Endodermal cell (in vitro differentiated cells): Measurements from ENCODE around the gene MYOD1. TPM values are rescaled to one million over a fixed set of nuclear protein-coding genes. Genes with fewer than 3 reads are reported as not detected.

Source experiments
- DNase-seq: peaks from one replicate; pipeline ENCODE4 v3.0.0-alpha.2; 2017
- H3K27ac ChIP-seq: 2 replicates; pipeline ENCODE4 v1.5.1; 2013; ENCODE audit warnings: mild to moderate bottlenecking, low read depth, low read length, moderate library complexity
- H3K27me3 ChIP-seq: 2 replicates; pipeline ENCODE4 v1.6.1; 2013; ENCODE audit warnings: mild to moderate bottlenecking, low read length, moderate library complexity; ENCODE audit not compliant: insufficient read depth, control insufficient read depth, poor library complexity, severe bottlenecking
- H3K36me3 ChIP-seq: 2 replicates; pipeline ENCODE4 v1.7.0; 2013; ENCODE audit warnings: mild to moderate bottlenecking, low read length, moderate library complexity; ENCODE audit not compliant: control insufficient read depth, insufficient read depth
- H3K4me1 ChIP-seq: one replicate; pipeline ENCODE4 v1.7.0; 2013; ENCODE audit warnings: low read length; ENCODE audit not compliant: control insufficient read depth, insufficient read depth
- H3K4me3 ChIP-seq: 2 replicates; pipeline ENCODE4 v1.5.1; 2013; ENCODE audit warnings: mild to moderate bottlenecking, low read length, moderate library complexity
- H3K9ac ChIP-seq: 2 replicates; pipeline ENCODE4 v1.6.1; 2013; ENCODE audit warnings: mild to moderate bottlenecking, low read length, moderate library complexity; ENCODE audit not compliant: poor library complexity, severe bottlenecking; ENCODE audit errors: extremely low read depth
- H3K9me3 ChIP-seq: 2 replicates; pipeline ENCODE4 v1.6.1; 2013; ENCODE audit warnings: mild to moderate bottlenecking, low read length, moderate library complexity; ENCODE audit not compliant: control insufficient read depth
- H3K27ac Mint-ChIP-seq: 2 replicates; pipeline ENCODE4 v1.8.0; 2020; ENCODE audit warnings: mixed read lengths
- H3K27me3 Mint-ChIP-seq: 2 replicates; pipeline ENCODE4 v1.8.0; 2021; ENCODE audit warnings: mild to moderate bottlenecking, mixed read lengths; ENCODE audit not compliant: insufficient read depth
- H3K36me3 Mint-ChIP-seq: 2 replicates; pipeline ENCODE4 v1.8.0; 2020; ENCODE audit warnings: low read depth, mixed read lengths
- H3K4me1 Mint-ChIP-seq: 2 replicates; pipeline ENCODE4 v1.8.0; 2020; ENCODE audit warnings: mixed read lengths
- H3K4me3 Mint-ChIP-seq: 2 replicates; pipeline ENCODE4 v1.8.0; 2020; ENCODE audit warnings: mild to moderate bottlenecking, moderate library complexity, mixed read lengths
- H3K9me3 Mint-ChIP-seq: 2 replicates; pipeline ENCODE4 v1.8.0; 2020; ENCODE audit warnings: mild to moderate bottlenecking, mixed read lengths
- WGBS, 2 experiments: methylation state at CpG; one replicate each; pipeline versions ENCODE4 v1.1.5 to v1.1.7; 2013; ENCODE audit warnings: missing lambda C conversion rate in 2 of 2, mixed read lengths in 1 of 2; ENCODE audit not compliant: insufficient coverage in 1 of 2, insufficient read length in 1 of 2; 5-methylcytosine and 5-hydroxymethylcytosine counted together
- total RNA-seq, 2 donors: library from RNA; stranded (reverse); fragmentation: NEBNext Ultra II Directional in 1 of 2; extraction: Animal tissue kit (Norgen Biotek cat#: 25700) in 1 of 2; gene quantifications; 2 replicates in 1 of 2; 3 replicates in 1 of 2; pipeline ENCODE4 v1.2.1, GENCODE V29; 2021
- TF ChIP-seq, protein P1 (sequence below): fragments of 200-600 bp; sonication (generic); conservative IDR thresholded peaks from 2 replicates; pipeline ENCODE4 v1.5.0; 2021; ENCODE audit warnings: antibody characterized with exemption, mild to moderate bottlenecking

The MYOD1 gene
- total RNA-seq, 2 donors from 2014 or later: not detected

DNA sequence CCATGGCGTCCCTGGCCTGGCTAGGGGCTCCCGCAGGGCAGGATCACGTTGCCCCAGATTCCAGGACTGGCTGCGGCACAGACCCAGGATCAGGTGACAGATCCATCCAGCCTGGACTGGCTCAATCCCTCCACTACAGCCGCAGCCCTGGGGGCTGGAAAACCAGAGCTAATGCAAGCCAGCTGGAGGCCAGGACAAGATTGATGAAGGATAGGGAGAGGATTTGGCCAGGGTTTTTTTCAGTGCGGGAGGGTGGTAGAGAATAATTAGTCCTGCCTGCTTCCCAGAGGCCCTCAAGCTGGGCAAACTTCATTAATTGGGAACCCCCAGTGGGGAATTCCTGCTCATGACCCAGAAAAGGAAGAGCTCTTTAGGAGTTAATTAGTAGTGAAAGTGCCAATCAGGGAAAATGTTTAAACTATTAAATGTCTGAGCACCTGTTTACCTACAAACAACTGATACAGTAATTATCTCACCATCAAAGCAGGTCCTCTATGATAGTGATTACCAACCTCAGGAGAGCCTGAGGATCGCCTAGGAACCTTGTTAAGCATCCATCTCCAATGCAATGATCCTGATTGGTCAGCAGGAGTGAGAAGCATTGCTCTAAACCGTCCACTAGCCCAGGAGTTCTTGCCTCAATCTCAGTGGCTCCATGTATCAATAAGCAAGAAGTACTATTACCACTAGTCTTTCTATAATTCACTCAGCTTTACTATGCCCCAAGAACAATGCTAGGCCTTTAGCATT is 33.0 kb upstream of the MYOD1 start:
- Mint-ChIP-seq H3K4me1 (no peaks in the 10 kb centered on the region), H3K36me3 (no peaks in the 10 kb centered on the region), H3K27me3 (peaks cover 54% of the 10 kb centered on the region), H3K27ac (no peak overlapping the region), H3K9me3 (no peaks in the 10 kb centered on the region), H3K4me3 (no peak overlapping the region)
- 65 to 79% methylated on average over 6 to 8 of the region's 8 CpGs for WGBS, 2 experiments
- Histone ChIP-seq H3K27me3 (peaks cover 66% of the 10 kb centered on the region), H3K9ac (no peak overlapping the region), H3K27ac (no peak overlapping the region), H3K36me3 (no peaks in the 10 kb centered on the region), H3K9me3 (no peaks in the 10 kb centered on the region), H3K4me1 (no peaks in the 10 kb centered on the region), H3K4me3 (no peak overlapping the region)
- TF ChIP-seq, protein P1, sequence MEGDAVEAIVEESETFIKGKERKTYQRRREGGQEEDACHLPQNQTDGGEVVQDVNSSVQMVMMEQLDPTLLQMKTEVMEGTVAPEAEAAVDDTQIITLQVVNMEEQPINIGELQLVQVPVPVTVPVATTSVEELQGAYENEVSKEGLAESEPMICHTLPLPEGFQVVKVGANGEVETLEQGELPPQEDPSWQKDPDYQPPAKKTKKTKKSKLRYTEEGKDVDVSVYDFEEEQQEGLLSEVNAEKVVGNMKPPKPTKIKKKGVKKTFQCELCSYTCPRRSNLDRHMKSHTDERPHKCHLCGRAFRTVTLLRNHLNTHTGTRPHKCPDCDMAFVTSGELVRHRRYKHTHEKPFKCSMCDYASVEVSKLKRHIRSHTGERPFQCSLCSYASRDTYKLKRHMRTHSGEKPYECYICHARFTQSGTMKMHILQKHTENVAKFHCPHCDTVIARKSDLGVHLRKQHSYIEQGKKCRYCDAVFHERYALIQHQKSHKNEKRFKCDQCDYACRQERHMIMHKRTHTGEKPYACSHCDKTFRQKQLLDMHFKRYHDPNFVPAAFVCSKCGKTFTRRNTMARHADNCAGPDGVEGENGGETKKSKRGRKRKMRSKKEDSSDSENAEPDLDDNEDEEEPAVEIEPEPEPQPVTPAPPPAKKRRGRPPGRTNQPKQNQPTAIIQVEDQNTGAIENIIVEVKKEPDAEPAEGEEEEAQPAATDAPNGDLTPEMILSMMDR: no peak
- DNase-seq: no peak

DNA sequence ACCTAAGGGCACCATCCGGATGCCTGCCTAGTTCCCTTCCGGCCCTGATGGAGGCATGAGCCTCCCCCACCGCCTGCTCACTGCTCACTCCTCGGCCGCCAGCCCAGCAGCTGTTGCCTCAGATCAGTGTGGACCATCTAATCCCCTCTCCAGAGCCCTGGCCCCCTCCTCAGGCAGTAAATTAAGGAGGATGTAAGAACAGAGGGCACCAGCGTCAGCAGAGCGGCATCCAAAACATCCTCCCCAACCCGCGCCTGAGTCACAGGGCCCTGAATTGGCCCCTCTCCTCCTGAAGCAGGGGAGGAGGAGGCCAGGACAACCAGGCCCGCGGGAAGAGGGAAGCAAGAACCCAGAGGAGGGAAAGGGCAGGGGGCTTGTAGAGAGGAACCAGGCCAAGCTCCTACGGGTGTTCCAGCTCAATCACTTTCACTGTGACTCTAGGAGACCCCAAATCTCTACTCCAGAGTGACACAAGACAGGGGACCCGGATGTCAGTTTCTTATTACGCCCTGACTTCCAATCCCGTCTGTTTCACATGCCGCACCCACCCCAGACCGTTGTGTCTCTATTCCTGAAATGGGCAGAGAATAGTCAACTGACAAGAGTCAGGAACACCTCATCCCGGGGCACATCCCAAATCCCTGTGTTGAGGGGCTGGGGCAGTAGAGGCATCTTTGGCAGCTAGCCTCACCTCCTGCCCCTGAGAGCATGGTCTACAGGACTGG is 31.3 kb upstream of the MYOD1 start:
- no peaks in the 10 kb centered on the region for H3K4me1 ChIP-seq
- H3K9me3 ChIP-seq: no peaks in the 10 kb centered on the region
- no peak for DNase-seq
- no peak overlapping the region for H3K27ac ChIP-seq
- TF ChIP-seq, protein P1: no peak
- H3K36me3 Mint-ChIP-seq: no peaks in the 10 kb centered on the region
- no peak overlapping the region for H3K9ac ChIP-seq
- 89 to 92% methylated on average over 6 to 18 of the region's 18 CpGs for WGBS, 2 experiments
- no peaks in the 10 kb centered on the region for H3K9me3 Mint-ChIP-seq
- no peak overlapping the region for H3K27ac Mint-ChIP-seq
- no peak overlapping the region for H3K4me3 ChIP-seq
- H3K4me1 Mint-ChIP-seq: no peaks in the 10 kb centered on the region
- H3K27me3 ChIP-seq: peaks cover 75% of the 10 kb centered on the region
- H3K4me3 Mint-ChIP-seq: no peak overlapping the region
- peaks cover 61% of the 10 kb centered on the region for H3K27me3 Mint-ChIP-seq
- no peaks in the 10 kb centered on the region for H3K36me3 ChIP-seq

DNA sequence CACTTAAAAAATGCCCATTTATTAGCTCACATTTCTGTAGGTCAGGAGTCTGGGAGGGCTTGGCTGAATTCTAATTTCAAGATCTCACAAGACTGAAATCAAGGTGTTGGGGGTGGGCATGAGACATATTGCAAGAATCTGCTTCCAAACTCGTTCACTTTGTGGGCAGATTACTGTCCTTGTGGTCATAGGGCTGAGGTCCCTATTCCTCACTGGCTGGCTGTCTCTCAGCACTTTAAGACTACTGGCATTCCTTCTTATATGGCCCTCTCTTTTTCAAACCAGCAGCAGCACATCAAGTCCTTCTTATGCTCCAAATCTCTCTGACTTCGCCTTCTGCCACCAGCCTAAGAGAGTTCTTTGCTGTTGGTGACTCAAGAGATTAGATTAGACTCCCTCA is 27.8 kb upstream of the MYOD1 start:
- WGBS, 2 experiments: 57 to 92% methylated on average over 1 to 2 of the region's 2 CpGs
- H3K9ac ChIP-seq: no peak overlapping the region
- Mint-ChIP-seq H3K9me3 (no peaks in the 10 kb centered on the region), H3K27me3 (peaks cover 68% of the 10 kb centered on the region), H3K4me3 (no peak overlapping the region), H3K36me3 (no peaks in the 10 kb centered on the region), H3K27ac (no peak overlapping the region), H3K4me1 (peaks cover 3% of the 10 kb centered on the region)
- H3K4me1 ChIP-seq: no peaks in the 10 kb centered on the region
- H3K27me3 ChIP-seq: peaks cover 93% of the 10 kb centered on the region
- H3K4me3 ChIP-seq: no peak overlapping the region
- TF ChIP-seq, protein P1: no peak
- DNase-seq: no peak
- no peaks in the 10 kb centered on the region for H3K36me3 ChIP-seq
- H3K9me3 ChIP-seq: no peaks in the 10 kb centered on the region
- H3K27ac ChIP-seq: no peak overlapping the region
